NCI-H2029 treated with DMSO at 0.1 percent for 48 hours (cell line): ENCODE measurements around the gene CYBC1.
"Not testable (repeated sequence)": the region's sequence is repeated elsewhere in the genome, so short reads cannot be mapped to it uniquely, and the experiment has no call there.

ENCODE experiments used
- DNase-seq: peaks from one replicate; lab custom pipeline; 2025; lab: John Stamatoyannopoulos, UW

The CYBC1 gene

DNA sequence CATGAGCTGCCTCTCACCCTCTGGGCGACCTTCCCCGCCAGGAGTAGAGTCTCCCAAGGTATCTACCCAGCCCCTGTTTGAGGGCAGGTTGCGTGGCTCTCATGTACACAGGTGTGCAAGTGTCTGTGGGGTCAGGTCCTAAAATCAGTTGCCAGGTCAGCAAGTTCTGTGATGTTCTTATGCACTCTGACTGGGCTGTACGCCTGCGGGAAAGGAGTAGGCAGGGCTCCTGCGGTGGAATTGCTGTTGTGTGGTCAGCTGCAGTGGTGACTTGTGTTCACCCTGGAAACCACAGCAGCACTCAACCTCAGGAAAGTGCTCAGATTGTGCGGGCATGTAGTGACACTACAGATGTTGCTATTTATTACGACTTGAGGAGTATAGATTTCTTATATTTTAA lies 27.4 kb upstream of the CYBC1 start:
- no peak for DNase-seq

DNA sequence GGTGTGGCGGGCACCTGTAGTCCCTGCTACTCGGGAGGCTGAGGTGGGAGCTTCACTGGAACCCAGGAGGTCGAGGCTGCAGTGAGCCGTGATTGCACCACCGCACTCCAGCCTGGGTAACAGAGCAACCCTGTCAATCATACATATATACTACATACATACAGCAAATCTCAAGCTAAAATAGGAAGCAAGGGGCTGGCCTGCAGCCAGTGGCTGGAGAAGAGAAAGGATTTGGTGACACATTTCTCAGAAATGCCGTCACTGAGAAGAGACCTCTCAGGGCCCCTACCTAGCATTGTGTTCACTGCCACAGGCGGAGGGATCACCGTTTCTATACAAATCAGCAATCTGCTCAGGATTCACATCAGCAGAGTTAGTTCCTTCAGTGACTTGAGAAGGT lies 24.9 kb upstream of the CYBC1 start:
- no peak for DNase-seq

DNA sequence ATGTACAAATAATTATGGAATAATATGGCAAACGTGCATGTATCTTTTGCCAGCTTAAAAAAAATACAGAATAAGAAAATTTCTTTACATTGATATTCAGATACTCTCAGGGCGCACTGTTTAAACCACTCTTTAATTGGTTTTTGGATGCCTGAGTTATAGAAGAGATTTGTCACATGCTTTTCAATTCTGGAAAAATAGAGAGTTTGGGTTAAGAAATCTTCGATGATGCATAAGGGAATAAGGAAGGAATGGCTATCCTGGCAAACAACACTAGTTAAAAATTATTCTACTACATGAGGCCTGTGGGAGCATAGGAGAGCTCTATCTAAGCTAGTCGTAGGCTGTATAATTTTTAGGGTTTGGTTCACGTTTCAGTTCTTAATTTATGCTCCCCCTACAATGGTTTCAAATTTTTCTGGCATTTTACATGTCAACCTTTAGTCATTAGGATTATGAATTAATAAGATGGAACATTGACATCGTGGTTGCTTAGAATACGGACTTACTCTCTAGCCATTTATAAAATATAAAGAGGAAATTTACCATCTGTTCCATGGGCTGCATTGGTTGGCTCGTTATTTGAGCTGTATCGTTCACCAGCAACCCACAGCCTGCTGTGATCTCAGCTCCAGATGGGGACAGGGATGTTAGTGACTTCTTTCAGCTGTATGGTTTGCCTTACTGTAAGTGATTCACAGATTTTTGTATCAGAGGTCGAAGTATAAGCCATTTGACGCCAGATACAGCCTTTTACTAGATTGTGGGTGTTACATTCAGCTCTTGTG lies 23.9 kb upstream of the CYBC1 start:
- no peak for DNase-seq

DNA sequence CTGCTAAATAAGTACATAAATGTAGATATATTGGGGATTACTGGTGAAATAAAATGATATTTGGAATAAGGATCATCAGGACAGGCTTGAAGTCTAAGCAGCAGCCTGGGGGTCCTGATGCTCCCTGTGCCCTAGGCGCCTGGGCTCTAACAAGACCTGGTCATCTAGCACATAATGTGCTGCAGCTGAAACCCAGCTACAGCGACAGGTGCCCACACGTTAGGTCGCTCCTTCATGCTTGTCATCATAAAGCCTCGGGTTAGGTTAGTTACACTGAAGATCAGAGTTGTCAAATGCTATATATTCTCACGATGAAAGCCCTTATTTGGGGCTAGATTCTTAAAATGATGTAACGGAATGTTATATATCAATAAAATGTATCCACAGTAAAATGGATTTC lies 19.5 kb upstream of the CYBC1 start:
- no peak for DNase-seq

DNA sequence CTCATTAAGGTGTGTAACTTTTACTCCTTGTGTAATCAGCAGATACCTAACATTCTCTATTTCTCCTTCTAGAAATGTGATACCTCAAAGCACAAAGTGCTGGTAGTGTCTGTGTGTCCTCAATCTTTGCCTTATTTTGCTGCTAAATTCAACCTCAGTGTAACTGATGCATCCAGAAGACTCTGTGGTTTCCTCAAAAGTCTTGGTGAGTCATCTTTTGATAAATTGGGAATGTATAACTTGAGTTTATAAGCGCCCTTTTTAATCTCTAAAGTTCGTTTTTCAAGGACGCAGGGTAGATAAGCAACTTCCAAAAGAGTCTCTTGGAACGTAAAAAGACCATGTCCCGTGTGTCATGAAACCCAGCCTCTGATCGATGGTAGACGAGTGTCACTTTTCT lies 18.1 kb upstream of the CYBC1 start:
- DNase-seq: no peak

DNA sequence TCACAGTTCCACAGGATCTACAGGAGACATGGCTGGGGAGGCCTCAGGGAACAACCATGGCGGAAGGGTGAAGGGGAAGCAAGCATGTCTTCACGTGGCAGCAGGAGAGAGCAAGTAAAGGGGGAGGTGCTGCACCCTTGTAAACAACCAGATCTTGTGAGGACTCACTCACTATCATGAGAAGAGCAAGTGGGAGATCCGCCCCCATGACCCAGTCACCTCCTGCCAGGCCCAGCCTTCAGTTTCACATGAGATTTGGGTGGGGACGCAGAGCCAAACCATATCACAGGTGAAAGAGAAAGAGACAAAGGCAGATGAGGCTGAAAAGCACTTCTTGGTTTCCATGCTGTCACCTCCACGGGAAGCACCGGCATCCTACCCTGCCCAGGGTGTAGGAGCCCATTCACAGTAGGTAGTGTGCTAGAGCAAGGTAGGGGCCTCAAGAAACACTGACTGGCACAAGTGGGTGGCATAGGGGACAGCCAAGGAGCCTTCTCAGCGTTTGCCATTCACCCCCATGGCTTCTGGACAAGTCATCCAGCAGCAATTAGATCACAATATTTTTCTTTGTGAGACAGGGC lies 14.6 kb upstream of the CYBC1 start:
- no peak for DNase-seq

DNA sequence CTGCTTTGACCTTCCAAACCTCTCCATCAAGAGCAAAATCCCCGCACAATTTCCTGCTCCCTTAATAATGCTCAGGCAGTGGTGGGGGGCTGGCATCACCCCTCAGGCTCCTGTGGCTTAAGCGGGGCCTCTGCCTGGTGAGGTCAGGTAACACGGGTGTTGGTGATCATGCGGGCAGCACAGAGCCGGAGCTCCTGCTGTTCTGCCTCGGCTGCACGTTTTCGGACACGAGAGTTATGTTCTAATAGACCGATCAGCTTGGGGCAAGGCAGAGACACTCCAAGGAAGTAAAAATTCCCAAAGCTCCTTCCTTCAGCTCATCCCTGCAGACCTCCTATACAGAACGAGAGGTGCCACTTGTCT lies 14.0 kb upstream of the CYBC1 start:
- no peak for DNase-seq

DNA sequence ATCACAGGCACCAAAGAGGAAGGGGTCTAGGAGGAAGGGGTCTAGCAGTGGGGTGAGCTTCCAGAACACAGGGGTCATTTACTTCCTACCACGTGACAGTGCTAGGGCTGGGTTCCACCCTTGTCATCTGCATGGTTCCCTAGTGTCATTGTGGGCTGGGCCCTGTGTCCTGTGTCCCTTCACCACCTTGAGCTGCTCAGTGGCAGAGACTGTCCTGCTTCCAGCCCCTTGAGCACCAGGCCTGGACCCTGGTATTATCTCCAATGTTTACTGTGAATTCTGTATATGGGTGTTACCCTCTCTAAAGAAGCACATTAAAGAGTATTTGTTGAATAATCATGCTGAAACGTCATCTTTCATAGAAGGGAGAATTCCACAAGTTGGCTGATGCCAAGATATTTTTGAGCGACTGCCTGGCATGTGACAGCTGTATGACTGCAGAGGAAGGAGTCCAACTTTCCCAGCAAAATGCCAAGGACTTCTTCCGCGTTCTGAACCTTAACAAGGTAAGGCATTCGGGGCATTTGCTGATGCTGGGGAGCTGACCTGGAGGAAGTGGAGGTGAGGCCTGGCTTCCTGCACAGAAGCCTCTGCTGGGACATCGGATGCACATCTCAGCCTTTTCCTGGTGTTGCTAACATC lies 13.5 kb upstream of the CYBC1 start:
- DNase-seq: no peak

DNA sequence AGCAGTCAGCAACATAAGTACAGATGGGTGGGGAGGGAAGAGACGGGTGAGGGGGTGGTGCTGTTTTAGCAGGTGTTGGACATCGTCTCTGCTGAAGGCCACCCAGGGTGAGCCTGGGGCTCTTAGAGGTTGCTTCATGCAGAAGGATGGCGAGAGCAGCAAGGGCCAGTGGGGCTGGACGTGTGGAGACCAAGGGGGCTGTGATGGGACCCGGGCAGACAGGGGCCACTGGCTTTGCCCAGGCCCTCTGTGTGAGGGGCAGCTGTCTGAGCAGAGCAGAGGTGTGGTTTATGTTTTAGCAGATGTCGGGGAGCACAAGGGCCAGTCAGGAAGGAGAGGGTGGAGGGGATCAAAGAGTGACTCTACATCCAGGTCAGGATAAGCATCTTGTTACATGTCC lies 12.8 kb upstream of the CYBC1 start:
- DNase-seq: no peak

DNA sequence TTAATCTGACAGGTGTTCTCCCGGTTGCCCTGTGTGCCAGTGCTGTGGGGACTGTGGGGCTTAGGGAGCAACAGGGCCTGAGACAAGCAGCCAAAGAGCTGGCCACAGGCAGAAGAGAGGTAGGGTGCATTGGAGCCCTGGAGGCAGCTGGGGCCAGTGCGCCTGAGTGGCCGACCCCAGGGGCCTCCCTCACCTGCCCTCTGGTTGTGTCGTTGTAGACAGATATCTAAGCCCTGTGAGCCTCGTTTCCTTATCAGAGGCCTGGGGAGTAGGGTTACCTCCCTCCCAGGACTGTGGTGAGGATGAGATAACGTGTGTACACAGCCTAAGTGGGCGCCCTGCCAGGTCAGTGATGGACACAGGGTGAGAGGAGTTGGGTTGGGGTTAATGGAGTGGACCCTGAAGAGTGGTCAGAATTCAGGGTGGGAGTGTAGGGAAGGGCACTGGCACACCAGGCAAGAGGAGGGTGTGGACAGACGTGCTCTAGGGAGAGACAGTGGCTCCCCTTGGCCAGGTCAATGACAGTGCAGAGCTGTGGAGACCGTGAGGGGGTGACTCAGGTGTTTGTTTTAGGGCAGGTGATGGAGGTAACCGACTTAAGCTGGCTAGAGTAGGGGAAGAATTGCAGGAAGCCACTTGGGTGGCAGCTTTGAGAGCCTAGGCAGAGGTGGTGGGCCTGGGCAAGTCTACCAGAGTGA lies 11.4 kb upstream of the CYBC1 start:
- DNase-seq: peak; percentile 55

DNA sequence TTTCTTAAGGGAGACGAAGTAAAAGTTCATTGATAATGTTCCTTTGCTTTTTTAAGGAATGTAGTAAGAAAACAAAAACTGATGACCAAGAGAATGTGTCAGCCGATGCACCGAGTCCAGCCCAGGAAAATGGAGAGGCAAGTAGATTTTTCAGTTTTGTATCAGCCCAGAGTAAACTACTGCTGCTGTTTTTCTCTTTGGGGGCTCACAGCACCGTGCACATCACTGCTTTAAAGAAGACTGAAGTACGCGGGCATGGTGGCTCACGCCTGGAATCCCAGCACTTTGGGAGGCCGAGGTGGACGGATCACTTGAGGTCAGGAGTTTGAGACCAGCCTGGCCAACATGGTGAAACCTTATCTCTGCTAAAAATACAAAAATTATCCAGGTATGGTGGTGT lies 9.4 kb upstream of the CYBC1 start:
- DNase-seq: not testable (repeated sequence)

DNA sequence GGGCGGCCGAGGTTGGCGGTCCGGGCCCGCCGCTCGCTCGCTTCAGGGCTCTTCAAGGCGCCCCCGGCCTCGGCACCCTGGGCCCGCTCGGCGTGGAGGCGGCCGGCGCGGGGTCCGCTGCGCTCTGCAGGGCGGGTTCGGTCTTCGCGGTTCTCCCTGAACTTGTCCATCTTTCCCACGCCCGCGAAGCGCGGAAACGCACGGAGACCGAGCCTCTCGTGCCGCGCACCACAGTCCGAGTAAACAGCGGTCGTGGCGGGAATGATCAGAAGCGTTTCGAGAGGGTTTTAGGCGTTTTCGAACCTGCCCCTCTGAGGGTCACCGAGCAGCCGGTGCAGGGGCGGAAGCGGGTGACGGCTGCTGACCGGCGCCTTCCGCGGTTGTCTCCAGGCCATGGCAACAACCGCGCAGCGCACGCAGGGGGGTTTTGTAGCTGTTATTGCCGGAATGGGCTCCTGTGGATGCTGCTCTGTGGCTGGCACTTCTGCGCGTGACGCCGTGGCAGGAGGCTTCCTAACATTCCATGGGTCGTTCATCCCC lies 8.4 kb upstream of the CYBC1 start:
- DNase-seq: no peak

DNA sequence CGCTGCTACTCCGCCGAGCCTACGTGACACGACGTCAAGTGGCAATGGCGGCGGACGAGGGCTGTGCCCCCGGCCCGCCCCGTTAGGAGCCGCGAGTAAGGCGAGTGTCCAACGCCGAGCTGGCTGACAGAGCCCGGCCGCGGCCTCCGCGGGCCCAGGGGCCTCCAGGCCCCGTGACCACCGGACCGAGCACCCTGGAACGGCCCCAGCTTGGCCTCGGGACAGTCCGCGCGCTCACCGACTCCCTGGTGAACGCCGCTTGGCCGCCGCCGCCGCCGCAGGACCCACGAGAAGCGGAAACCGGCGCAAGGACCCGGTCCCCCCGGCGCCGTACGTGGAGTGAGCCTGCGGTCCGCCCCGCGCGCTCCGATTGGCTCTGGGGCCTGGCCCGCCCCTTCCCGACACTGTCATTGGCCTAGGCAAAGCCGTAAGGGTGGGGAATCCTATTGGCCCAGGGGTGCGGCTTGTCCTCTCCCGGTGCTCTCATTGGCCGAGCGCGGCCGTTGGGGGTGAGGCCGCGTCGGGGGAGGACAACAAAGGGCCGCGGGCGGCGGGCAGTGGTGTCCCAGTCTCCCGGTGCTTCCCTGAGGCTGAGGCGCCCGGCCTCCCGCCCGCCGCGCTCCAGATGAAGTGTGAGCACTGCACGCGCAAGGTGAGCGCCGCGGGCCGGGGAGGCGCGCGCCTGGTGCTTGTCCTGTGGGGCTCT lies 7.8 kb upstream of the CYBC1 start, which contains the start of gene NARF:
Gene NARF (plus strand): TSS at position 563 of the 706 bp plus-strand sequence. CDS start 63 bp downstream, at position 626.
- DNase-seq: peak; percentile 93

DNA sequence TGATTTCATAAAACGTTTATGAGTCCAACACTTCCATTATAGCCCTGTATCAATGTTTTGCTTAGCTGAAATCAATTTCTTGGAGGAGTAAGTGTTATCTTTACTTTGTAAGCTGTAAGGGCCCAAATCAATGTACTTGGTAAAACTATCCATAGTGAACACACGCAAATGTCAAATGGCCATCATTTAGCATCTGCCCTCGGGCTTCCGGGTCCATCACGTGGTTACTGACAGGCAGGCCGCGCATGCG lies 7.3 kb upstream of the CYBC1 start:
- DNase-seq: peak; percentile 59

DNA sequence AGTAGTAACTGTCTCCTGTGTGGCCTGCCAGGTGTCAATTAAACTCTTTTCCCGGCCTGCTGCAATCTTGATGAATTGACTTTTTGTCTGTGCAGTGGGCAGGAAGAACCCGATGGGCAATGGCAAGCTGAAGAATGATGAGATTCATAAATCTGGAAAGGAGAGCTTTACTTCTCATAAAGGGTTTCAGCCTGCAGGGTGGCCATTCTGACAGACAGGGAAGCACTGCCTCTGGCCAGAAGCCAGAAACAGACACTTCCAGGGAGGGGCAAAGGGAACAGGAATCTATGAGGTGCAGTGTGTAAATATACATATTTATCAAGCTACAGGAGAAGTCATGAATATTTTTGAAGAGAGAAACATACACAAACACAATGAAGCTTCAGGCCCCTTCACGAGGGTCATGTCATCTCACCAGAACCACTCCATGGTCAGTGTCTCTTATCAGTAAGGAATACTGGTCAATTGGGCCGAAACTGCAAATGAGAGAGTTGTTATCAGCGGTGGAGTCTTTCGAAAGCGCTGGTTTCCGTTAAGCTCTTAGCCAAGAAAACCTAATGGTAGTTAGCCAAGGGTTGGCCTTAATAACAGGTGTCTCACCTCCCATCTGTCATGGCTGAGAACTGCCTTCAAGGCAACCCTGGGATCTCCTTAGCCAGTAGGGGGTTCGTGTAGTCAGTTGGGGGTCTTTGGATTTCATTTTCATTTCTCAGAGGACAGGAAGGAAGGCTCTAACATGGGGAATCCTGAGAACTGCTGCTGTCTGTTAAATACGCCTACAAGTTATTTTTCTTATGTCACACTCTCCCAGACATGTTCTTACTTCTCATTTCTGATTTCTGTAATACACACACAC lies 6.7 kb upstream of the CYBC1 start:
- no peak for DNase-seq

DNA sequence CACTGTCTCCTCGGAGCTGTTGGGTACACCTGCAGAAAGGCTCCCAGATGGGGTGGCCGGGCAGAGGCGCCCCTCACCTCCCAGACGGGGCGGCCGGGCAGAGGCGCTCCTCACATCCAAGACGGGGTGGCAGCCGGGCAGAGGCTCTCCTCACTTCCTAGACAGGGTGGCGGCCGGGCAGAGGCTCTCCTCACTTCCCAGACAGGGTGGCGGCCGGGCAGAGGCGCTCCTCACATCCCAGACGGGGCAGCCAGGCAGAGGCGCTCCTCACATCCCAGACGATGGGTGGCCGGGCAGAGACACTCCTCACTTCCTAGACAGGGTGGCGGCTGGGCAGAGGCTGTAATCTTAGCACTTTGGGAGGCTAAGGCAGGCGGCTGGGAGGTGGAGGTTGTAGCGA lies 3.2 kb upstream of the CYBC1 start:
- DNase-seq: not testable (repeated sequence)

DNA sequence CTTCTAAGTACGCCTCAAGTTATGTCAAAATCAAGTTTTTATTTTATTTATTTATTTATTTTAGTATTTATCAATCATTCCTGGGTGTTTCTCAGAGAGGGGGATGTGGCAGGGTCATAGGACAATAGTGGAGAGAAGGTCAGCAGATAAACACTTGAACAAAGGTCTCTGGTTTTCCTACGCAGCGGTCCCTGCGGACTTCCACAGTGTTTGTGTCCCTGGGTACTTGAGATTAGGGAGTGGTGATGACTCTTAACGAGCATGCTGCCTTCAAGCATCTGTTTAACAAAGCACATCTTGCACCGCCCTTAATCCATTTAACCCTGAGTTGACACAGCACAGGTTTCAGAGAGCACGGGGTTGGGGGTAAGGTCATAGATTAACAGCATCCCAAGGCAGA lies 2.6 kb upstream of the CYBC1 start:
- DNase-seq: not testable (repeated sequence)

DNA sequence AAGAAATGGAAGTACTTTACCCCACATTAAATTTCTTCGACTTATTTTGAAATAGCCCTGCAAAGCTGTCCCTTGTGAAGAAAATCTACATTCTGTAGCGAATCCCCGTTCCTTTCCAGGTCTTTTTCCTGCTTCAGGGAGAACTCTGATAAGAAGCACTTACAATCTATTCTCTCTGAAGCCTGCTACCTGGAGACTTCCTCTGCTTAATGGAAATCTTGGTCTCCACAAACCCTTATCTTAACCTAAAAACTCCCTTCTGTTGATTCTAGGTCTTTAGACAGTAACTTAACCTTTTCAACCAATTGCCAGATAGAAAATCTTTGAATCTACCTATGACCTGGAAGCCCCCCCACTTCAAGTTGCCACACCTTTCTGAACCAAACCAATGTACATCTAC lies 1.6 kb upstream of the CYBC1 start:
- no peak for DNase-seq

DNA sequence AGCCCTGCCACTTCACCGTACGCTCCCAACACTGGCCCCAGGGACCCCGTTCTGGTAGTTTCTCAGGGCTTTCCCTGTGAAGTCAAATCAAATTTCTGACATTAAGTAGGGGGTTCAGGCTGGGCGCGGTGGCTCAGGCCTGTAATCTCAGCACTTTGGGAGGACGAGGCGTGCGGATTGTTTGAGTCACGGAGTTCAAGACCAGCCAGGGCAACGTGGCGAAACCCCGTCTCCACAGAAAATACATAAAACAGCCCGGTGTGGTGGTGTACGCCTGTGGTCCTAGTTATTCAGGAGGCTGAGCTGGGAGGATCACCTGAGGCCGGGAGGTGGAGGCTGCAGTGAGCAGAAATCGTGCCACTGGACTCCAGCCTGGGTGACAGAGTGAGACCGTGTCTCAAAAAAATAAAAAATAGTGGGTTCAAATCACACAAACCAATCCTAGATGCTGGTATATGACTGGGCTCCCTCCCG lies 632 bp downstream of the CYBC1 start:
- DNase-seq: no peak

DNA sequence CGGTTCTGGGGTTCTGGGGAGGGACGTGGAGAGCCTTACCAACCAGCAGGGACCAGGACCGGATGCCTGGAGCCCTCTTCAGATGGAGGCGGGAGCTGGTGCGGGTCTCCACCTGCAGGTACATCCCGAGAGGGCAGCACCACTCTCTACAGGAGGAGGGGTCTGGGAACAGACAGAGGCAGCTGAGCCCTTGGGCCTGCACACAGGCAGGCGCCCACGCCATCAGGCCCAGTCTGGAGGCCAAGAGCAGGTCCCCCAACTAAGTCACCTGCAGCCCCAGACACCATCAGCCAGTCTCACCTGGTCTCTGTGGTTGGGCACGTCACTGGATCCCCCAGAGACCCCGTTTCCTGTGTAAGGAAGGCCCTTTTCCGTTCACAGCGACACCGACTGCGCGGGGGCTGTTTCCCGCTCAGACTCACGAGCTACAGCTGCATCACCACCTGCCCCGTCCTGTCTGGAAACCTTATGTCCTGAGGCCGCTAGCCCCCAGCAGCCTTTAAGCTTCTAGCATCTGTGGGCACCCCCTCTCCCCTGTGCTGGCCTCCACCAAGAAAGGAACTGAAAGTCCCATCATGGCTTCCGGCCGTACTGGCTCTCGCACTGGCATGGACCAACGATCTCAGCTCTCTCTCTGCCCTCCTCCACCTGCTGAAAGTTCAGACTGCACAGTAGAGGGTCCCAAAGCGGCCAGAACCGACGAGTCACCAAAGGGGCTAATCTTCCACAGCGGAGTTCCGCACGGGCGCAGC lies 1.2 kb downstream of the CYBC1 start:
- no peak for DNase-seq
